H9 (cell line): Measurements from ENCODE around the gene AJAP1. TPM values are rescaled to one million over a fixed set of nuclear protein-coding genes. Genes with fewer than 3 reads are reported as not detected.

ENCODE experiments used
- DNase-seq: peaks from one replicate; pipeline ENCODE4 v3.0.0-alpha.2; 2017
- H2AFZ ChIP-seq: one replicate; pipeline ENCODE4 v1.6.1; 2013; ENCODE audit warnings: mild to moderate bottlenecking, low read length, control low read depth, moderate library complexity
- H2AK5ac ChIP-seq: 2 replicates; pipeline ENCODE4 v1.6.1; 2013; ENCODE audit warnings: low read length, control low read depth, mixed read lengths; ENCODE audit not compliant: insufficient read length
- H2BK120ac ChIP-seq: one replicate; pipeline ENCODE4 v1.6.1; 2013; ENCODE audit warnings: low read depth, mild to moderate bottlenecking, low read length, control low read depth, inconsistent platforms; ENCODE audit not compliant: poor library complexity, severe bottlenecking
- H2BK12ac ChIP-seq: 2 replicates; pipeline ENCODE4 v1.6.1; 2013; ENCODE audit warnings: low read length, control low read depth, mixed read lengths, low read depth; ENCODE audit not compliant: insufficient read length
- H2BK15ac ChIP-seq: 2 replicates; pipeline ENCODE4 v1.6.1; 2013; ENCODE audit warnings: low read depth, low read length, control low read depth
- H2BK20ac ChIP-seq: one replicate; pipeline ENCODE4 v1.6.1; 2013; ENCODE audit warnings: low read depth, mild to moderate bottlenecking, low read length, control low read depth, inconsistent platforms; ENCODE audit not compliant: poor library complexity, severe bottlenecking
- H2BK5ac ChIP-seq: 2 replicates; pipeline ENCODE4 v1.6.1; 2013; ENCODE audit warnings: low read length, control low read depth, mixed read lengths; ENCODE audit not compliant: insufficient read length
- H3K14ac ChIP-seq: 2 replicates; pipeline ENCODE4 v1.6.1; 2013; ENCODE audit warnings: low read length, control low read depth; ENCODE audit not compliant: insufficient read depth
- H3K18ac ChIP-seq: 2 replicates; pipeline ENCODE4 v1.6.1; 2013; ENCODE audit warnings: low read depth, mild to moderate bottlenecking, mixed read lengths, low read length, control low read depth; ENCODE audit not compliant: insufficient read length
- H3K23ac ChIP-seq: 2 replicates; pipeline ENCODE4 v1.6.1; 2013; ENCODE audit warnings: low read length, control low read depth, mixed read lengths, low read depth; ENCODE audit not compliant: insufficient read length
- H3K23me2 ChIP-seq: 2 replicates; pipeline ENCODE4 v1.6.1; 2013; ENCODE audit warnings: low read depth, mild to moderate bottlenecking, mixed read lengths, low read length, control low read depth; ENCODE audit not compliant: insufficient read length, poor library complexity, severe bottlenecking
- H3K27ac ChIP-seq: 2 replicates; pipeline ENCODE4 v1.5.1; 2013; ENCODE audit warnings: low read length, control low read depth, mixed read lengths, low read depth; ENCODE audit not compliant: insufficient read length
- H3K27me3 ChIP-seq: 2 replicates; pipeline ENCODE4 v1.6.1; 2013; ENCODE audit warnings: low read length, control low read depth, inconsistent platforms; ENCODE audit not compliant: insufficient read depth
- H3K4ac ChIP-seq: 2 replicates; pipeline ENCODE4 v1.6.1; 2013; ENCODE audit warnings: low read depth, mild to moderate bottlenecking, control low read depth, inconsistent platforms, low read length, moderate library complexity
- H3K4me1 ChIP-seq: 2 replicates; pipeline ENCODE4 v1.6.1; 2013; ENCODE audit warnings: low read length, control low read depth, inconsistent platforms; ENCODE audit not compliant: insufficient read depth
- H3K4me2 ChIP-seq: 2 replicates; pipeline ENCODE4 v1.6.1; 2013; ENCODE audit warnings: low read length, control low read depth, mixed read lengths; ENCODE audit not compliant: insufficient read length, insufficient read depth
- H3K56ac ChIP-seq: 2 replicates; pipeline ENCODE4 v1.6.1; 2013; ENCODE audit warnings: low read depth, mild to moderate bottlenecking, mixed read lengths, low read length, control low read depth; ENCODE audit not compliant: insufficient read length
- H3K79me1 ChIP-seq: 2 replicates; pipeline ENCODE4 v1.6.1; 2013; ENCODE audit warnings: low read depth, mild to moderate bottlenecking, moderate library complexity, low read length, control low read depth, inconsistent platforms; ENCODE audit not compliant: insufficient read depth, poor library complexity, severe bottlenecking
- H3K79me2 ChIP-seq: 2 replicates; pipeline ENCODE4 v1.6.1; 2013; ENCODE audit warnings: low read length, control low read depth, inconsistent platforms; ENCODE audit not compliant: insufficient read depth
- H3K9ac ChIP-seq: 2 replicates; pipeline ENCODE4 v1.6.1; 2013; ENCODE audit warnings: low read length, control low read depth, mixed read lengths; ENCODE audit not compliant: insufficient read length; ENCODE audit errors: extremely low read depth
- H3K9me3 ChIP-seq: one replicate; pipeline ENCODE4 v1.6.1; 2013; ENCODE audit warnings: low read depth, low read length, inconsistent platforms; ENCODE audit not compliant: control insufficient read depth
- H3T11ph ChIP-seq: one replicate; pipeline ENCODE4 v1.6.1; 2013; ENCODE audit warnings: mild to moderate bottlenecking, low read length, control low read depth, inconsistent platforms
- H4K20me1 ChIP-seq: one replicate; pipeline ENCODE4 v1.6.1; 2013; ENCODE audit not compliant: control insufficient read depth, insufficient read length, insufficient read depth
- H4K5ac ChIP-seq: 2 replicates; pipeline ENCODE4 v1.6.1; 2013; ENCODE audit warnings: low read depth, mild to moderate bottlenecking, mixed read lengths, low read length, control low read depth; ENCODE audit not compliant: insufficient read length
- H4K8ac ChIP-seq: replicated peaks from 2 replicates; pipeline ENCODE4 v1.6.1; 2013; ENCODE audit warnings: low read length, control low read depth, mixed read lengths, low read depth; ENCODE audit not compliant: insufficient read length
- H4K91ac ChIP-seq: 2 replicates; pipeline ENCODE4 v1.6.1; 2013; ENCODE audit warnings: low read depth, mild to moderate bottlenecking, moderate library complexity, mixed read lengths, low read length, control low read depth; ENCODE audit not compliant: insufficient read length
- H3K27ac Mint-ChIP-seq, 3 experiments: 2 replicates in 2 of 3; 3 replicates in 1 of 3; pipeline ENCODE4 v1.8.0; 2020 to 2021; ENCODE audit warnings: mixed read lengths in 3 of 3, mild to moderate bottlenecking in 1 of 3, moderate library complexity in 1 of 3
- H3K27me3 Mint-ChIP-seq: 2 replicates; pipeline ENCODE4 v1.8.0; 2021; ENCODE audit warnings: low read depth, mild to moderate bottlenecking, moderate library complexity, mixed read lengths
- H3K36me3 Mint-ChIP-seq, 3 experiments: 2 replicates in 2 of 3; 3 replicates in 1 of 3; pipeline ENCODE4 v1.8.0; 2020 to 2021; ENCODE audit warnings: low read depth in 3 of 3, mixed read lengths in 3 of 3; ENCODE audit not compliant: insufficient read depth in 1 of 3
- H3K4me1 Mint-ChIP-seq, 2 experiments: 2 replicates each; pipeline ENCODE4 v1.8.0; 2020; ENCODE audit warnings: mixed read lengths in 2 of 2
- H3K4me3 Mint-ChIP-seq, 2 experiments: 2 replicates in 1 of 2; 3 replicates in 1 of 2; pipeline ENCODE4 v1.8.0; 2020 to 2021; ENCODE audit warnings: mild to moderate bottlenecking in 2 of 2, mixed read lengths in 2 of 2, moderate library complexity in 1 of 2
- H3K9me3 Mint-ChIP-seq, 2 experiments: 2 replicates in 1 of 2; 3 replicates in 1 of 2; pipeline ENCODE4 v1.8.0; 2020; ENCODE audit warnings: mild to moderate bottlenecking in 2 of 2, mixed read lengths in 2 of 2, moderate library complexity in 1 of 2
- WGBS: extraction: QIAGEN DNeasy Blood & Tissue Kit; methylation state at CpG from one replicate; pipeline ENCODE4 v1.1.7; 2013; ENCODE audit warnings: missing lambda C conversion rate, low lambda C conversion rate, mixed read lengths; ENCODE audit not compliant: insufficient read length; ENCODE audit errors: extremely low coverage; 5-methylcytosine and 5-hydroxymethylcytosine counted together
- total RNA-seq: library from RNA; stranded (reverse); gene quantifications from 2 replicates; pipeline ENCODE4 v1.2.1, GENCODE V29; 2021
- TF ChIP-seq, protein P1 (sequence below): fragments of 200-600 bp; sonication (generic); conservative IDR thresholded peaks from 3 replicates; pipeline ENCODE4 v1.8.0; 2021; ENCODE audit warnings: antibody characterized with exemption, mild to moderate bottlenecking

The AJAP1 gene
- total RNA-seq, 1 experiment from 2014 or later: 8.6 TPM

DNA sequence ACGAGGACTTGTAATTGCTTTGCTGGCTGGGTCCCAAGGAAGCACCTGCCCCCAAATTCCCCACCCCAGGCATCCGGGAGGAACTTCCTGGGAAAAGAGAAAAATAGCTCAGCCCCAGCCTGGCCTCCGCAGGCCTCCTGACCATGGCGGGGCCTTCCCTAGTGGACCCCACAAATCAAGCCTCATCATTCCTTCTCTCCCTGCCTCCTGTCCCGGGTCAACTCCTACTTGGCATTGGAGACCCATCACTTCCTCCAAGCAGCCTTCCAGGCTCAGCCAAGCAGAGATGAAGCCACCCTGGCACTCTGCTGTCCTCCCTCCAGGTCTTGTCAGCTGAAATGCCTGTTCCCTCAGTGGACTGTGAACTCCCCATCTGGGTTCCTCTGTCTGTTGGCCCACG lies 38.0 kb downstream of the AJAP1 start:
- Histone ChIP-seq H3T11ph (no peak overlapping the region), H2AK5ac (no peak overlapping the region), H3K18ac (no peak overlapping the region), H4K5ac (no peak overlapping the region), H3K4me1 (no peaks in the 10 kb centered on the region), H4K20me1 (no peaks in the 10 kb centered on the region), H2AFZ (no peak overlapping the region), H2BK120ac (no peak overlapping the region), H3K79me2 (no peaks in the 10 kb centered on the region), H3K4ac (no peak overlapping the region), H3K9ac (no peak overlapping the region), H2BK20ac (no peak overlapping the region), H3K27me3 (no peaks in the 10 kb centered on the region), H2BK15ac (no peak overlapping the region), H3K14ac (no peak overlapping the region), H3K56ac (no peak overlapping the region), H2BK5ac (no peak overlapping the region), H2BK12ac (no peak overlapping the region), H3K23me2 (no peaks in the 10 kb centered on the region), H3K27ac (no peak overlapping the region), H4K8ac (no peak overlapping the region), H3K9me3 (no peaks in the 10 kb centered on the region), H3K23ac (no peak overlapping the region), H4K91ac (no peak overlapping the region), H3K4me2 (no peak overlapping the region), H3K79me1 (no peaks in the 10 kb centered on the region)
- Mint-ChIP-seq H3K4me1 (peaks cover 0 to 2% of the 10 kb centered on the region in 2 experiments; a peak in 1 of 4 replicates), H3K27me3 (peaks cover 14% of the 10 kb centered on the region), H3K27ac (no peak overlapping the region), H3K36me3 (peaks cover 0 to 10% (median 0%) of the 10 kb centered on the region in 3 experiments; a peak in 3 of 7 replicates), H3K4me3 (no peak overlapping the region), H3K9me3 (peaks cover 0 to 7% of the 10 kb centered on the region in 2 experiments; a peak in 3 of 5 replicates)
- no CpG with 5 or more reads among the region's 6 CpGs for WGBS
- TF ChIP-seq, protein P1, sequence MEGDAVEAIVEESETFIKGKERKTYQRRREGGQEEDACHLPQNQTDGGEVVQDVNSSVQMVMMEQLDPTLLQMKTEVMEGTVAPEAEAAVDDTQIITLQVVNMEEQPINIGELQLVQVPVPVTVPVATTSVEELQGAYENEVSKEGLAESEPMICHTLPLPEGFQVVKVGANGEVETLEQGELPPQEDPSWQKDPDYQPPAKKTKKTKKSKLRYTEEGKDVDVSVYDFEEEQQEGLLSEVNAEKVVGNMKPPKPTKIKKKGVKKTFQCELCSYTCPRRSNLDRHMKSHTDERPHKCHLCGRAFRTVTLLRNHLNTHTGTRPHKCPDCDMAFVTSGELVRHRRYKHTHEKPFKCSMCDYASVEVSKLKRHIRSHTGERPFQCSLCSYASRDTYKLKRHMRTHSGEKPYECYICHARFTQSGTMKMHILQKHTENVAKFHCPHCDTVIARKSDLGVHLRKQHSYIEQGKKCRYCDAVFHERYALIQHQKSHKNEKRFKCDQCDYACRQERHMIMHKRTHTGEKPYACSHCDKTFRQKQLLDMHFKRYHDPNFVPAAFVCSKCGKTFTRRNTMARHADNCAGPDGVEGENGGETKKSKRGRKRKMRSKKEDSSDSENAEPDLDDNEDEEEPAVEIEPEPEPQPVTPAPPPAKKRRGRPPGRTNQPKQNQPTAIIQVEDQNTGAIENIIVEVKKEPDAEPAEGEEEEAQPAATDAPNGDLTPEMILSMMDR: no peak
- no peak for DNase-seq
